HG03460 (cell line): ENCODE results near the gene PTPRR.
"Not testable (repeated sequence)": the region's sequence is repeated elsewhere in the genome, so short reads cannot be mapped to it uniquely, and the experiment has no call there.

Source experiments
- ATAC-seq: cut with Tn5 transposase; IDR thresholded peaks from one replicate; pipeline ENCODE4 v1.9.1; 2021; ENCODE audit not compliant: unreplicated experiment

The PTPRR gene

GRCh38 chr12:70842136-70842535 lies 78.4 kb downstream of the PTPRR start:
- no peak for ATAC-seq

DNA sequence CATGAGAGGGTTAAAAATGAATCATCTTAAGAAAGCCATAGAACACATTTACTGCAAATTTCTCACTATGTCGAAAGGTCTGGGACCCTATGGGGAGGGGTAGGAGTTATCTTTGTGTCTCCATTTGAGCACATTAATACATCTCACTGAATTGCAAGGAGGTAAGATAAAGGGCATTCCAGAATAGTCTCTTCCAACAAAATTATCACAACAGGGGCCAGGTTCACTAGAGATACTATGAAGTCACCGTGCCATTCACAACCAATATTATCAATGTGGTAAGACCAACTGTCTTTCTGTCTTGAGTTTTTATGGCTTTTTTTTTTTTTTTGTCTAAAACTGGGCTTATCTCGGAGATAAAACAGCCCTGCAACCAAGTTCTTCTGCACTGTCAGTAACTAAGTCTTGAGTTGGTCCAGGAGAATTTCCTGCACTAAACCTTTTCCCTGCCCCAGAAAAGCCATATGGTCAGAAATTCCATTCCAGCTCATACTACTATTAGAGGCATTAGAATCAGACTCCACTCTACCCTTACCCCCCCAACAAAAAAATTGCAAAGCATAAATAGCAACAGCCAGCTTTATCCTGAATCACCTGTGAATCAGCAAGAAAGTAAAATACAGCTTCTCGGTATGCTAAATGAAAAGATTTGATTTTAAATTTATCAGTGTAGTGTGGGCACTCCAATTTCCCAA lies 79.7 kb downstream of the PTPRR start:
- no peak for ATAC-seq

DNA sequence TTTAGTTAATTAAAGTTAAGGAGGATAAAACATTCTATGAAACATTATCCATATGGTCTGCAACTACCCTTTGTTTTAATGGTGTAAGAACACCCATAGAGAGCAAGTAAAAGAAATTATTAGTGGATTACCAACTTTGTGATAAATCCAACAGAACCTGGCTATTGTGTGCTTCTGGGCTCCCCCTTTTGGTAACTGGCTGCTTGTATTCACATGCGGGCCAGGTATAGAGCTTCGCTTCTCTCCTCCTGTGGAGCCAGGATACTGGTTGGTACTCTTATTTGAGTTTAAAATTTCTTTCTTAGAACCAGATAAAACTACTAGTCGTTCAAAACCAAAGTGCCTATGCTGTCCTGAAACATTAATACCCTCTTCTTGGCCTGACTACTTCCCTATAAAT lies 81.0 kb downstream of the PTPRR start:
- no peak for ATAC-seq

- no peak for ATAC-seq
These were observed 82.4 kb downstream of the PTPRR start for GRCh38 chr12:70838127-70838526.

DNA sequence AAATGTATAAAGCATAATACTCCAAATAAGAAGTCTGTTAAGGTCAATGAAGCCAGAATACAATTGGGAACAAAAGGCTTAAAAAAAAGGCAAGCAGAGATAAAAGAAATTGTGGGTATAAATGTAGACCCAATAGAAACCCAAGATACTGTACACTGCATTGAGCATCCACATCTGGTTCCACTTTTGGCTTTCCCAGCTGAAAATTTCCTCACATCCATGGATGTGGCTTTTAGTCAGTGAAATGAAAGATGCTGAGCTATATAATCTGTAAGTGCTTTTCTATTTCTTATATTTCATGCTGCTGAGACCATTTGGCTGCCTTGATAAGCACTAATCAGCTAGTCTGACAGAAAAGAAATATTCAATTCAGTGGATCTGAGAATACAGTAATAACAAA lies 83.5 kb downstream of the PTPRR start:
- no peak for ATAC-seq

- no peak for ATAC-seq
These were observed 84.6 kb downstream of the PTPRR start for GRCh38 chr12:70835948-70836347.

GRCh38 chr12:70831543-70831942 lies 89.0 kb downstream of the PTPRR start:
- ATAC-seq = no peak

- no peak for ATAC-seq
These were observed 90.1 kb downstream of the PTPRR start for GRCh38 chr12:70830221-70831061.

DNA sequence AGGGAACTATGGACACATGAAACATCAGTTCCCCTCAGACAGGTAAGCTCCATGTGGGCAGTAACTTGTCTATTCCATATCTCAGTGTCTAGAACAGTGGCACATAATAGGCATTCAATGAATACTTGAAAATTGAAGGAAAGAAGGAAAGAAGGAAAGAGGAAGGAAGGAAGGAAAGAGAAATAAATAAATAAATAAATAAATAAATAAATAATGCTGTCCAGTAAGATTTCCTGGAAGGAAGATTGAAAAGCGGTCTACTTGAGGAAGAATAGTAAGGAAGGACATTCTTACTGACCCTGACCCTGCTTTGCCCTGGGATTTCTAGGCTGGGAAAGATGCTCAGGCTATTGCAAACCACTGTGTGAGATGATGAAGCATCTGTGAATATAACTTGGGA lies 91.5 kb downstream of the PTPRR start:
- ATAC-seq = no peak

GRCh38 chr12:70828351-70828750 lies 92.2 kb downstream of the PTPRR start:
- no peak for ATAC-seq

DNA sequence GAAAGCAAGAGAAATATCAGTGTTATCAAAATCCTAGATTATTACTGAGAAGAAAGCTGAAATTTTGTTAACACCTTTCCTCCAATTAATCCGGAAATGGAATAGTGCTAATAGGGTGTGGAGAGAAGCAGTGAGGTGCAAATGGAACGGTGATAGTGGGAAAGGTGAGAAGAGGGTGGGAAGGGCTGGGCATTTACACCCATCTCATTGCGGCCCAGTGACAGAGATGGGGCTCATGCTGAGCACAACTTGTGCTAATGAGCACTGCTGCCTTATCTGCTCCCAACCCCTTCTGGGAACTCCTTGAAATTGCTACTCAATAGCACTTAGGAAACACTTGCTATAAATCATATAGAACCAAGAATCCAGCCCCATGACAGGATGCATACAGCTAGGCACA lies 94.4 kb downstream of the PTPRR start:
- no peak for ATAC-seq

DNA sequence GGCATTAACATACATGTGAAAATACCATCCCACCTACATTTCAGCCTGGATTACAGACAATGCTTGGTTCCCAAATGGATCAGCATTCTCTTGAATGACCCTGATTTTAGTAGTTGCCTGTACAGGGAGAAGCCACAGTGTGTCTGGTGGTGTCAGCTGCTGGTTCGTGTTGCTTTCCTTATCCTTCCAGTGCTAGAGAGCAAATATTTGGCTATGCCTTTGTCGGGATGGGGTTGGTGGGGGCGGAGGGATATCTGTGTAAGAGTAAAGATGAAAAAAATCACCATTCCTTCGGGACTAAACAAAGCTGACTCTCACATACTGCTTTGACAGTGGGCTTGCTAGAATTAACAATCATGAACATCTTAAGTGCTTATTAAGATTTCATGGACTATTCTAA lies 96.0 kb downstream of the PTPRR start:
- no peak for ATAC-seq

DNA sequence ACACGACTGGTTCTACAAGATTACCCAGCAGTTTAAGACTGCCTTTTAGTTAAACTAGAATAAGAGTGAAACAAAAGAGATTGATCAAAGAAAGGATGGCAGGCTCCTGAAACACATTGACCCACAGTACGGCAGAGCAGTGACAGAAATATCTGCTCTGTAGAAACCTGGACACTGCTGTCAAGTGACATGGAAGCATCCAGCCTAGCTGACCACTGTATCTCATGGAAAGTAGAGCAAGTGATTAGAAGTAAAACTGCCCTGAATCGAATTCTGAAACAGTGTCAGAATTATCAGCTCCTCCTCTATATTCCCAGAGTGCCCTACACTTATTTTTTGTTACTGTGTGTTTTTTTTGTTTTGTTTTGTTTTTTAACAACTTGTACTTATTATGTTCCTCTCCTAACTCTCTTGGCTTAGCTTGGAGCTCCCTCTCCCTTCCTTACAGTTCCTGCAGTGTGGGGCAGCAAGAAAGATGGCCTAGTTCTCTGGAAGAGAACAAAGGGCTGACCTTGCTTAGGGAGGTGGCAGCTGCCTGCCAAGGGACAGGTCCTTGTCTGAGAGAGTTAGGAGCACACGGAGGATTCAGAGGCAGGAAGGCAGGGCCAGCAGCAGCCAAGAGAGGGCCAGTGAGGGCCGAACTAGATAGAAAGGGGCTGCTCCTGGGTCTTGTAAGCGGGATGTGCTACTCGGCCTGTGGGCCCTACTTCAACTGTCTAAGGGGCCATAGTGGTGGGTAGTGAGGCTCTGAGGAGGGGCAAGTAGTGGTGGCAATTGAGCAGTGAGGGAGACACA lies 97.2 kb downstream of the PTPRR start:
- ATAC-seq = no peak

GRCh38 chr12:70822412-70822811 lies 98.1 kb downstream of the PTPRR start:
- no peak for ATAC-seq

DNA sequence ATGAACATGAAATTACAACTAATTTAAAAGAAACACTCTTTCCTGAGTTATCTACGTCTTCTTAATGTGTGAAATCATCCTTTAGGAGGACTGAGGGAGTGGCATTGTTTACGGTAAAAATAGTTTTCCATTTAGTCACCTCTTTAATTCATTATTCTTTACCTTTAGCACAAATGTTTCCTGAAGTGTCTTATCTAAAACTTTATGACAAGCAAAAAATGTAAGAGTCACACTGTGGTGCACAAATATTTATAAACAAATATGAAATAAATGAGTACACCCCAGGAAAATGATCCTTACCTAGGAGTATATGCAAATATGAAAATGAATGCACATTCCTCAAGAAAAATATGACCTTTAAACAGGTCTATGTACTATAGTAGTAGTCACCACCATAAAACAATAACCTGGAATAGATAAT lies 104.6 kb downstream of the PTPRR start:
- ATAC-seq = no peak

DNA sequence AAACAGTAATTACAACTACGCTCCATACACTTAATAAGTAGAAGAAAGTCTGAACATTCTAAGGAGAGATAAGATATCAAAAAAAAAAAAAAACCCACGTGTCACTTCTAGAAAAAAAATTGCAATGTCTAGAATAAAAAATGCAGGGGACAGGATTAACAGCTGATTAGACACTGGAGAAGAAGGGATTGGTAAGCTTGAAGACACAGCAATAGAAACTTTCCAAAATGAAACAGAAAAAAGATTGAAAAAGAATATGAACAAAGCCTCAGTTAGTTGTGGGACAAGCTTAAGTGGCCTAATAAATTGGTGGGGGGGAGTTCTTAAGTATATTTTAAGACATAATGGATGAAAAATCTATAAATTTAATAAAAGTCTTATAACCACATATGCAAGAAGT lies 105.5 kb downstream of the PTPRR start:
- no peak for ATAC-seq

GRCh38 chr12:70813559-70813958 lies 107.0 kb downstream of the PTPRR start:
- no peak for ATAC-seq

DNA sequence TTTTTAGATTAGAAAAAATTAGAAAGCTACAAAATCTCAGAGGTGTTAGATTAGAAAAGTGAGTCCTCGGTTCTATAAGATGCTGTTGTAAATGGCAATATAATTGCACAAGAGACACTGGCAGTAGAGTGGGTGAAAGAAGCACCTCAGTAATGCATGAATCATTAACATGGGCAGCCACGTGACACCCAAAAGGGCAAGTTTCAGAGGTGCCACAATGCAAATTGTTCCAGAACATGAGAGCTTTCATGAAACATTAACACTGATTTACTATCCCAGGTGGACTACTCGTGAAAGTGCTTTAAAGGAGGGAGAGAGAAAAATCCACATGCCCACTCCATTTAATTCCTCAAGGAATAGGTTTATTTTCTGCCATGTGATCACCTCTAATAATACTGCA lies 108.4 kb downstream of the PTPRR start:
- no peak for ATAC-seq

DNA sequence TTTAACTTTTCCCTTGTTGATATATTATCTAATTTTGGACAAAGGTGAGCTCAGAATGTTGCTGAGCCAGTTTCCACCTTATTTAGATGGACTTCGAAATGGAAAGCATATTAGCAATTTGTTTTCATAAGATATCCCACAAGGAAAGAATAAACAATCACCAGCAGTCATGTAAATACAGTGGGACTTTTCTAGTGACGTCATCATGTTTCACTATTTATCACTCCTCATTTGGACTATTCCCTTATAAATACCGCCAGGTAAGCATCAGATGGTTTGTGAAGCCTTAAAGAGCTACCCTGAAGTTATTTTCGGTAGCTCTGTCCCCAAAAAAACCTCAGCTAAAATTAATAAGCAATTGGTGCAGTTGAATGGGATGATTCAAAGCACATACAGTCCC lies 110.7 kb downstream of the PTPRR start:
- no peak for ATAC-seq

DNA sequence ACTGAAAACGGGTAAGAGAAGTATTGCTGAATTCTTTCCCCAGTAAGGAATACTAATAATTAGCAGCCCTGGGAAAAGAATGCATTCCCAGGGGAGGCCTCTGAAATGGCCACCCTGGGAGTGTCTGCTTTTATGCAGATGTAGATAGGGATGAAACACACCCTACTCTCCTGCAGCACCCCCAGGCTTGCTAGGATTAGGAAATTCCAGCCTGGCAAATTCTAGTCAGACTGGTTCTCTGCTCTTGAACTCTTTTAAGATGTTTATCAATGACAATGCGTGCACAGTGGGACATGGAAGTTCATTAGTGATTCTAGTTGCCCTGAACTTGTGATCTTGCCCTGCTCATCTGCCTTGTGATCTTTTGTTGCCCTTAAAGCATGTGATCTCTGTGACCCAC lies 112.5 kb downstream of the PTPRR start:
- ATAC-seq = not testable (repeated sequence)

DNA sequence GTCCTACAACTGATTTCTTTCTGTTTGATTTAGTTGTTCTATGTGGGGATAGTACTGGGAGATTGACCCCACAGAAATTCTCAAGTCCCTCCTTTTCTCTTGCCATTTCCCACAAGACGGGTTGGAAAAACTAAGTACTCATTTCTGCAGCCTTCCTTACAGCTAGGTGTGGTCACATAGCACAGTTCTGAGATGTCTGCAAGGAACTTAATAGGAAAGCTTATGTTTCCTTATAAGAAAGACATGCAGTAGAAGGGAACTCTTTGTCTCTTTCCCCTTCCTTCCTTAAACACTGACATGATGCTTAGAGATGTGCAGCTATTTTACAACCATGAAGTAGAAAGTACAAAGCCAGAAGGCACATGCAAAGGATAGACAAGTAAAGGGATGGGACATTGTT lies 113.7 kb downstream of the PTPRR start:
- ATAC-seq = no peak

DNA sequence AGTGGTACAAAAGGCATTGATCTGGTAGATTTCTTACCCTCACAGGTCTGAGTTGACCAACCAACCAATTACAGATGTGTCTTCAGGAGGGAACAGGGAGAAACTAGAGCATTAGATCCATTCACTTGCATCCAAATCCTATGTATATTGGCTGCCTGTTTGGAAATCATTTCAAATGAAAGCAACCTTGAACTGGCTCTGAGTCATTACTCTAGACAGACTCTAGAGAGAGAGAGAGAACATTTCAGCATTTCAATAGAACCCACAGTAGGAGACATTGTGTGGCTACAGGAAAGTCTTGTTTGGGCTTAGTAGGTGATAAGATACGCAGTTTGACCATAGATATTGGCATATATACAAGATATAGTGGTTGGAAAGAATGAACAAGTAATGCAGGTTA lies 114.5 kb downstream of the PTPRR start:
- no peak for ATAC-seq
